Mesothelial cell of epicardium (in vitro differentiated cells): ENCODE results near the gene NTSR1. TPM values are rescaled to one million over a fixed set of nuclear protein-coding genes. Genes with fewer than 3 reads are reported as not detected.

Experiments
- DNase-seq, 2 experiments: peaks; one replicate each; pipeline ENCODE4 v3.0.0; 2021; ENCODE audit warnings: low spot score in 2 of 2; ENCODE audit not compliant: unreplicated experiment in 2 of 2
- H3K27ac Mint-ChIP-seq: 2 replicates; pipeline ENCODE4 v1.8.0; 2021; ENCODE audit warnings: mixed read lengths
- H3K27me3 Mint-ChIP-seq: 2 replicates; pipeline ENCODE4 v1.8.0; 2021; ENCODE audit warnings: low read depth, mixed read lengths
- H3K36me3 Mint-ChIP-seq: 2 replicates; pipeline ENCODE4 v1.8.0; 2021; ENCODE audit warnings: mixed read lengths
- H3K4me1 Mint-ChIP-seq: 2 replicates; pipeline ENCODE4 v1.8.0; 2021; ENCODE audit warnings: mixed read lengths
- H3K4me3 Mint-ChIP-seq: 2 replicates; pipeline ENCODE4 v1.8.0; 2021; ENCODE audit warnings: mild to moderate bottlenecking, moderate library complexity, mixed read lengths
- H3K9me3 Mint-ChIP-seq: 2 replicates; pipeline ENCODE4 v1.8.0; 2021; ENCODE audit warnings: mixed read lengths
- CTCF ChIP-seq: fragments of 200-600 bp; sonication (generic); IDR thresholded peaks from one replicate; pipeline ENCODE4 v1.5.0; 2021; ENCODE audit warnings: antibody characterized with exemption; ENCODE audit not compliant: unreplicated experiment
- total RNA-seq: library from RNA; stranded (reverse); gene quantifications from 3 replicates; pipeline ENCODE4 v1.2.1, GENCODE V29; 2021

NTSR1 gene
- total RNA-seq, 1 donor from 2014 or later: 0.36 TPM

DNA sequence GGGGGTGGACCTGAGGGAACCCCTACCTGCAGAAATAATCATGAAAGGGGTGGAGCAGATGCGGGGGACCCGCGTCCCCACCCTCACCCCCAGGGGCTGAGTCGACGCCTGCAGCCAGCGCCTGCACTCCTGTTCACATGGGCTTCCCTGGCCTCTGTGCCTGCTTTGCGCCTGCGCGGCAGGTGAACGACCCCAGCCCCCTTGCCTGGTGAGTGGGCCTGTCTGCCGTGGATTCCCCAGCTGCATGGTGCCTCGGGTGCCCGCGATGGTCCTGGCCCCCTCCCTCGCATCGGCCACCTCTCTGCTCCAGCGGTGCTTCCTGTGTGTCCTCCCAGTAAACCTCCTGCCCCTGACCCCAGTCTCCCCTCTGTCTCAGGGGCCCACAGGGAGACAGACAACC, 18.8 kb upstream of the NTSR1 start:
- no peak overlapping the region for H3K4me3 Mint-ChIP-seq
- peaks cover 18% of the 10 kb centered on the region for H3K27me3 Mint-ChIP-seq
- no peak for TF ChIP-seq CTCF
- H3K27ac Mint-ChIP-seq: no peak overlapping the region
- peaks cover 23% of the 10 kb centered on the region for H3K4me1 Mint-ChIP-seq
- no peaks in the 10 kb centered on the region for H3K9me3 Mint-ChIP-seq
- no peak for DNase-seq
- H3K36me3 Mint-ChIP-seq: no peaks in the 10 kb centered on the region

- H3K36me3 Mint-ChIP-seq: no peaks in the 10 kb centered on the region
- H3K9me3 Mint-ChIP-seq: no peaks in the 10 kb centered on the region
- no peak overlapping the region for H3K27ac Mint-ChIP-seq
- peaks cover 20% of the 10 kb centered on the region for H3K27me3 Mint-ChIP-seq
- no peak overlapping the region for H3K4me3 Mint-ChIP-seq
- peaks cover 21% of the 10 kb centered on the region for H3K4me1 Mint-ChIP-seq
- TF ChIP-seq CTCF: no peak
- DNase-seq: no peak
Observed at GRCh38 chr20:62690261-62690820, 18.3 kb upstream of the NTSR1 start.

DNA sequence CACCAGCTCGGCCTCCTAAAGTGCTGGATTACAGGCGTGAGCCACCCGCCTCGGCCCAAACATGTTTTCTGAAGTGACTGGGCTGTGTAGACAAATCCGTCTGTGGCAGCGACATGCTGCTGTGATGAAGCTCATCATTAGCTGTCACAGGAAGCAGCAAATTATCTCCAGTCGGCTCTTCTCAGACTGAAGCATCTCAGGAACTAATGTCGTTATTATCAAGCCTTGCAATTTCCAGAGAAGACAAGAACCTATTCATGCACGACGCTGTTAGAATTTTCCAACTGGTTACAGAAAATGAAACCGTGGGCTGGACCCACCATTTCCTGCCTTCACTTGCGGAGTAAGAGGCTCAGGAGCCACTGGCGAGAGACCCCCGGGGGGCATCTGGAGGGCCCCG, 17.1 kb upstream of the NTSR1 start:
- no peak overlapping the region for H3K27ac Mint-ChIP-seq
- peaks cover 12% of the 10 kb centered on the region for H3K4me1 Mint-ChIP-seq

GRCh38 chr20:62692176-62692575, 16.5 kb upstream of the NTSR1 start:
- no peaks in the 10 kb centered on the region for H3K36me3 Mint-ChIP-seq
- no peaks in the 10 kb centered on the region for H3K9me3 Mint-ChIP-seq
- no peak overlapping the region for H3K27ac Mint-ChIP-seq
- no peak for DNase-seq
- H3K4me3 Mint-ChIP-seq: no peak overlapping the region
- peaks cover 10% of the 10 kb centered on the region for H3K4me1 Mint-ChIP-seq
- H3K27me3 Mint-ChIP-seq: peaks cover 29% of the 10 kb centered on the region
- TF ChIP-seq CTCF: no peak

More for the DNA sequence above, 17.1 kb upstream of the NTSR1 start:
- no peaks in the 10 kb centered on the region for H3K9me3 Mint-ChIP-seq
- no peak for DNase-seq
- no peaks in the 10 kb centered on the region for H3K36me3 Mint-ChIP-seq
- no peak overlapping the region for H3K4me3 Mint-ChIP-seq
- peaks cover 27% of the 10 kb centered on the region for H3K27me3 Mint-ChIP-seq
- no peak for TF ChIP-seq CTCF

GRCh38 chr20:62692801-62693523, 15.7 kb upstream of the NTSR1 start:
- no peak overlapping the region for H3K4me3 Mint-ChIP-seq
- H3K4me1 Mint-ChIP-seq: peaks cover 14% of the 10 kb centered on the region
- no peak for TF ChIP-seq CTCF
- H3K27me3 Mint-ChIP-seq: peaks cover 32% of the 10 kb centered on the region
- H3K9me3 Mint-ChIP-seq: no peaks in the 10 kb centered on the region
- H3K27ac Mint-ChIP-seq: no peak overlapping the region
- no peak for DNase-seq
- no peaks in the 10 kb centered on the region for H3K36me3 Mint-ChIP-seq
